ENCODE results near the gene CASQ1.

CASQ1 gene

GRCh38 chr1:160206421-160207117 is 16.2 kb downstream of the CASQ1 start:
- DNase-seq = no peak

GRCh38 chr1:160207118-160207650 is 16.8 kb downstream of the CASQ1 start:
- no peak for DNase-seq

- no peak for DNase-seq
Observed at GRCh38 chr1:160207771-160208556, 17.6 kb downstream of the CASQ1 start.

GRCh38 chr1:160208557-160209320 is 18.4 kb downstream of the CASQ1 start:
- no peak for DNase-seq

GRCh38 chr1:160209321-160210046 is 19.1 kb downstream of the CASQ1 start:
- no peak for DNase-seq

GRCh38 chr1:160210561-160210960 is 20.2 kb downstream of the CASQ1 start:
- no peak for DNase-seq

DNA sequence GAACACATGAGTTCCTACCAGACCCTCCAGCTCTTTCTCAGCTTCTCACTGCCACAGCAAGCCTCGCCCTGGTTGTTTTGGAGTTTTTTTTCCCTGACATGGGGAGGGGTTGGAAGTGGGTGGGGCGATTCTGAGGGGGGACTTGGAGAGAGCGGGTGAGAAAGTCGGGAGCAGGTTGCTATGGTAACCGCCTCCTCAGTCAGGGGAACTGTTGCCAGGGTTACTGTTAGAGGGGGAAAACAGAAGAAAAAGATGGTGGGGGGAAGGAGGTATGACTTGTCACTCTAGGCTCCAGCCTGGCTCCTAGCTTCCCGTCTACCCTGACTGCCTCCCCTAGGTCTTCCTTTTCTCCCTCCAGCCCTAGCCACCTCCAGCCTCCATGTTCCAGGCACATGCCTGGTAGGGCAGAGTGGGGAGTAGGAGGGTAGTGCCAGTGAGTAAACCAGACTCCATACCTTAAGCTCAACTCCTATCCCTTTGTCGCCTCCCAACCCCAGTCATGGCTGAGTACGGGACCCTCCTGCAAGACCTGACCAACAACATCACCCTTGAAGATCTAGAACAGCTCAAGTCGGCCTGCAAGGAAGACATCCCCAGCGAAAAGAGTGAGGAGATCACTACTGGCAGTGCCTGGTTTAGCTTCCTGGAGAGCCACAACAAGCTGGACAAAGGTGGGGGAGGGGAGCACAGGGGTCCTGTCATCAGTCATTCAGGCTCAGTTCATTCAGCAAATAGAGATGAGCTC is 20.8 kb downstream of the CASQ1 start:
- DNase-seq = no peak

GRCh38 chr1:160214481-160215140 is 24.2 kb downstream of the CASQ1 start:
- DNase-seq = no peak

- no peak for DNase-seq
Observed at GRCh38 chr1:160216301-160216700, 25.9 kb downstream of the CASQ1 start.

DNA sequence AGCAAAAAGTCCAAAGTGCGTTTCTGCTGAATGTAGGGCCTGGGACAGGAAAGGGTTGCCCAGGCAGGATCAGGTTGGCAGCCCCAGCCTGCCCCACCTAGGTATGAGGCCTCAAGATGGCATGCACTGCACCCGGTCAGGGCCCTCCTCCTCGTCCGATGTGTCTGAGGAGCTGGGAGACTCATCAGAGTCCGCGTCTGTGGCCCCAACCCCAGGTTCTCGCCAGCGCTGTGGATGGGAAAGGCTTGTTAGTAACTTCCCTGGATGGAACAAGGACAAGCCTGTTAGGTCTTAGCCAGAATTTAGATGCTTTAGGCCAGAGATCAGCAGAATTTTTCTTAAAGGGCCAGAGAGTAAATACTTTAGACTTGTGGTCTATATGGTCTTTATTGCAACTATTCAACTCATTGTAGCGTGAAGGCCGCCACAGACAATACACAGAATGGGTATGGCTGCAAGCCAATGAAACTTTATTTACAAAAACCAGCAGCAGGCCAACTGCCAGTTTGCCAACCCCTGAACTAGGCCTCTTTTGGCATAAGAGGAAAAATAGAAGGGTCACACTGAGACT is 27.2 kb downstream of the CASQ1 start:
- no peak for DNase-seq

DNA sequence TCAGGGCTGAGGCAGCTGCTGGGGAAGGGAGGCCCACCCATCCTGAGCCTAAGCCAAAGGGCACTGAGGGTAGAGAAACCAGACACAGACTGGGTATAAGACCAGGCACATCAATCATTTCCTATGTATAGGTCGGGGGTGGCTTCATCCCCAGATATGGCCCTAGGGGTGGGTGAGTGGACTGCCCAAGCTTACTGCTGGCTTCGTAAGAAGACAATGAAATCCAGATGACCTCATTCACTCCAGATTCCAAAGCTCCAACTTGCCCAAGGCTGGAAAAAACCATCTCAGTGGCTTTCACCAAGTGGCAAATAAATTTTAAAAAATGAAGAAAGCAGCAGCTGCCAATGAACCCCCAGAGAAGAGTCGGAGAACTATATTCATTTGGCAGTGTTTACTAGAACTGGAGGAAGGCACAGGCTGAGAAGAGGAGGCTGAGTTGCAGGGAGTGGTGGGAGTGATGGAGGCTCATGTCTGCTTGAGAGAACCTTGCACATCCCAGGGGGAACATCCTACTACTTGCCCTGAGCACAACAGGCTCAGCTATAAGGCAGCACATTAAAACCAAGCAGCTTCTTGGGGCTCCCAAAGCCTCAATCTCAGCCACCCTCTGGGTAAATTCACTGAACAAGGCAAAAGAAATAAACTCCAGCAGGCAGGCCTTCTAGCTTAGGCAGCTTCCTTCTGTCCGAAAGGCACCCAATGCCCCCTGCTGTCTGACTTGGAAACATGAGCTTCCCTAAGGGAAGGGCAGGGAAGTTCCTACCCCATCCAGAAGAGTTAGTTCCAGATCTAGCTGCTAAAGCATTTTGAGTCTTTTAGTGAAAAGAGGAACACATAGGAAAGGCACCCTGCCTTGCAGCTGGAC is 28.9 kb downstream of the CASQ1 start:
- DNase-seq = no peak

DNA sequence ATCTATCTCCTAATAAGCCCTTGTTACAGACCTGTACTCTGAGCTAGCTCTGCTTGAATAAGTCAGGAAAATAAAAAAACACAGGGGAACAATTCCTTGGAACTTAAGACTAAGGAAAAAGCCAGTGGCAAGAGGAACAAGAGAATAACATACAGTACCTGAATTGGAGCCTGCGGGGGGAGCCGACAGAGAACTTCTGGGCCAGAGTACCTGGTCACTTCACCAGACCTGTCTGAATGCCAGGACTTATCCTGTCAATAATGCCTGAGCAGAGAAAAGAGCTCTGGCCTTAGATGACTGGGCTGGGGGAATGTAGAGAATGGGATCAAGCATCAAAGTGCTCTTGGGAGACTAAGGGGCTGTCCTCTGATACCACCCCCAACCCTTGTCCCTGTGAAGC is 29.9 kb downstream of the CASQ1 start:
- DNase-seq = no peak

DNA sequence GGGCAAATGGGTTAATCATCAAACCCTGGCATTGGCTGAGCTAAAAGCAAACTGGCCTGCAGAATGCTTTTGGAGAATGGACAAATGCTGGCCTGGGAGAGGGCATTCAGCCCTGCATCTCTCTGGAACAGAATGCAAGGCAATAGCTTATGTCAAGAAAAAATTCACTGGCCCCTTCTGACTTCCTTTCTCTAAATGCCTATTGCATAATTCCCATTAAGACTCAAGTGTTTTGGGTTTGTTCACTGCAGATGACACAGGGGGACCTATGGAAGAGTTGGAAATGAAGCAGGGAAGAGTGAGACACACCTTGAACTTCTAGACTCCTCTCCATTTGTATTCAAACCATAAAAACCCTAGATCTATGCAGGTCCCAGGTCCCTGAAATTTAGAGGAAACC is 30.7 kb downstream of the CASQ1 start:
- DNase-seq = no peak

DNA sequence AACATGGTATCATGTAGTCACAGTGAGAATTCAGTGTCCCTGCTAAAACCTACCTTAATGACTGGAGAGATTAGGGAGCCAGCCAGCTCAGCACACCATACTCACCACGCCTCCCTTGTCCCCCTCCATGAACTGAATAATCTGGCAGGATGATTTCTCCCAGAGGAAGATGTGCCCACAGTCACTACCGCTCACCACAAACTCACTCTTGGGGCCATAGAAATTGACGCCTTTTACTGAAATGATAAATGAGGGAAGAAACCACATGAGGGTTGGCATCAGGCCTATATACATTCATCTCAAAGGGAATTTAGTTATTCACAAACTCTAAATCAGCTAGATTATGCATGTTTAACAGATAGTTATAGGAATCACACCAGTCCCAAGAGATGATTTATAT is 32.2 kb downstream of the CASQ1 start:
- DNase-seq = no peak

- DNase-seq = no peak
Observed at GRCh38 chr1:160224606-160225005, 34.2 kb downstream of the CASQ1 start.

DNA sequence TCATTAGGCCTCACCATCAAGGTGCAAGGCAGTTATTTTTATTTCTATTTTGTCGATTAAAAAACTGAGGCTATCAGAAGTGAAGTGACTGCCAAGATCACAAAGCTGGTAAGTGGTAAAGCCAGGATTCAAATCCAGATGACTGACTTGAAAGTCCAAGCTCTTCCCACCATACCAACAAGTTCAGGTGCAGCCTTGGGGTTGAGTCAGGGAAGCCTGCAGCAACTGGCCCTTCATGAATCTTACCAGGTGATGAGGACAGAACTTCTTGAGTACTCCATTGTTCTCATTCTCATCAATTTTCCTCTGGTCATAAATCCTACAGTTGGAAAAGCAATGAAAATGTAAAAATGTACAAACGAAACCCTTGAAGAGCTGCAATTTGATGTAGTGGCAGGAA is 35.0 kb downstream of the CASQ1 start:
- DNase-seq = no peak

- no peak for DNase-seq
Observed at GRCh38 chr1:160226623-160227022, 36.2 kb downstream of the CASQ1 start.

- no peak for DNase-seq
Observed at GRCh38 chr1:160227034-160227433, 36.7 kb downstream of the CASQ1 start.

DNA sequence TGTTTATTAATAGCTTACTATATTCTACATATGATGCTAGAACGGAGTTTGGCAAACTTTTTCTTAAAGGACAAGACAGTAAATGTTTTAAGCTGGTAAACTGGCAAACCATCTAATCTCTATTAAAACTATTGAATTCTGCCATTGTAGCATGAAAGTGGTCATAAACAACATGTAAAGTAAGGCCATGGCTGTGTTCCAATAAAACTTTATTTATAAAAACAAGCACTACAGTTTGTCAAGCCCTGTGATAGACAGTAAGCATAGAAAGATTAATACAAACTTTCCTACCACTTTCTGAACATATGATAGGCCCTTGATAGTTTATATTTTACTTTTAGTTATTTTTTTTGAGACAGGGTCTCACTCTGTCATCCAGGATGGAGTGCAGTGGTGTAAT is 37.2 kb downstream of the CASQ1 start:
- DNase-seq = no peak

DNA sequence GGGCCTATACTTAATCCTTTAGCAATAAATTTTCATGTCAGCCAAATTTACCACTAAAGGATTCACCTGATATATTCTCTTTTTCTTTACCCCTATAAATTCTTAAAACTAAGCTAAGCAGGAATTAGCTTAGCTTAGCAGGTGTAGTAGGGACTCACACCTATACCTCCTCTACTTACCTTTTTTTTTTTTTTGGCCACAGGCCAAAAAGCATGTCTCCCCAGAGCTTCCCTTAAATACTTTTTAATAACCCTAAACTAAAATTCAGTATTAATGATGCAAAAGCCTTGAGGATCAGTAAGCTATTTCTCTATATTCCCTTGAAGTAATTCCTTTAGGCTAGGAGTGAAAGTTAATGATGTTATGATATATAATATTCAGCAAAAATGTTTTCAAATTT is 38.1 kb downstream of the CASQ1 start:
- no peak for DNase-seq

All from activated gamma-delta T cell treated with Interleukin-2 at 50 U/mL for 16 hours (primary cell).